ENCODE measurements around the gene LAMA3. TPM values are rescaled to one million over a fixed set of nuclear protein-coding genes. Genes with fewer than 3 reads are reported as not detected.

LAMA3 gene
- total RNA-seq, 4 donors from 2014 or later, result 46.5 to 75.4 (median 57.4) TPM

GRCh38 chr18:23812546-23813440 is 123.5 kb downstream of the LAMA3 start:
- no peaks in the 10 kb centered on the region for H3K27me3 ChIP-seq
- no peaks in the 10 kb centered on the region for H3K4me1 ChIP-seq
- H3K4me3 ChIP-seq, result no peak overlapping the region
- DNase-seq, result no peak
- no peak for TF ChIP-seq POLR2A (IDR thresholded peaks at IDR 0.05)
- peak; percentile 44 to 60 (median 48) for TF ChIP-seq CTCF (IDR thresholded peaks at IDR 0.05)
- no peak overlapping the region for H3K27ac ChIP-seq
- no peaks in the 10 kb centered on the region for H3K36me3 ChIP-seq
- intact Hi-C loops (cut with DNase I; ENCODE audit: low total_unique reads), result loop anchor here (10.0 kb wide), 1 partner anchor 188 kb away; no protein-coding TSS in a partner anchor
- no peaks in the 10 kb centered on the region for H3K9me3 ChIP-seq

GRCh38 chr18:23814991-23815614 is 125.8 kb downstream of the LAMA3 start:
- no peaks in the 10 kb centered on the region for H3K9me3 ChIP-seq
- TF ChIP-seq POLR2A (IDR thresholded peaks at IDR 0.05), result no peak
- no peak for TF ChIP-seq CTCF (IDR thresholded peaks at IDR 0.05)
- no peak overlapping the region for H3K27ac ChIP-seq
- intact Hi-C loops (cut with DNase I; ENCODE audit: low total_unique reads), result loop anchor here (10.0 kb wide), 1 partner anchor 190 kb away; no protein-coding TSS in a partner anchor
- H3K27me3 ChIP-seq, result no peaks in the 10 kb centered on the region
- no peaks in the 10 kb centered on the region for H3K4me1 ChIP-seq
- DNase-seq, result no peak
- H3K4me3 ChIP-seq, result no peak overlapping the region
- H3K36me3 ChIP-seq, result no peaks in the 10 kb centered on the region

GRCh38 chr18:23816021-23816420 is 126.8 kb downstream of the LAMA3 start:
- H3K4me3 ChIP-seq, result no peak overlapping the region
- no peaks in the 10 kb centered on the region for H3K27me3 ChIP-seq
- H3K27ac ChIP-seq, result no peak overlapping the region
- H3K9me3 ChIP-seq, result no peaks in the 10 kb centered on the region
- intact Hi-C loops (cut with DNase I; ENCODE audit: low total_unique reads), result loop anchor here (10.0 kb wide), 1 partner anchor 191 kb away; no protein-coding TSS in a partner anchor
- H3K4me1 ChIP-seq, result no peaks in the 10 kb centered on the region
- no peak for TF ChIP-seq CTCF (IDR thresholded peaks at IDR 0.05)
- no peak for TF ChIP-seq POLR2A (IDR thresholded peaks at IDR 0.05)
- DNase-seq, result no peak
- H3K36me3 ChIP-seq, result no peaks in the 10 kb centered on the region

- H3K36me3 ChIP-seq, result no peaks in the 10 kb centered on the region
- DNase-seq, result no peak
- H3K4me1 ChIP-seq, result no peaks in the 10 kb centered on the region
- H3K27me3 ChIP-seq, result no peaks in the 10 kb centered on the region
- H3K4me3 ChIP-seq, result no peak overlapping the region
- intact Hi-C loops (cut with DNase I; ENCODE audit: low total_unique reads), result loop anchor here (10.0 kb wide), 1 partner anchor 192 kb away; no protein-coding TSS in a partner anchor
- TF ChIP-seq POLR2A (IDR thresholded peaks at IDR 0.05), result no peak
- no peak for TF ChIP-seq CTCF (IDR thresholded peaks at IDR 0.05)
- no peak overlapping the region for H3K27ac ChIP-seq
- no peaks in the 10 kb centered on the region for H3K9me3 ChIP-seq
Observed at GRCh38 chr18:23816740-23817139, 127.5 kb downstream of the LAMA3 start.

GRCh38 chr18:23819001-23819400 is 129.7 kb downstream of the LAMA3 start:
- H3K27ac ChIP-seq, result no peak overlapping the region
- H3K4me1 ChIP-seq, result no peaks in the 10 kb centered on the region
- intact Hi-C loops (cut with DNase I; ENCODE audit: low total_unique reads), result loop anchor here (10.0 kb wide), 1 partner anchor 194 kb away; no protein-coding TSS in a partner anchor
- no peaks in the 10 kb centered on the region for H3K9me3 ChIP-seq
- no peak for TF ChIP-seq CTCF (IDR thresholded peaks at IDR 0.05)
- no peak for TF ChIP-seq POLR2A (IDR thresholded peaks at IDR 0.05)
- no peaks in the 10 kb centered on the region for H3K36me3 ChIP-seq
- no peaks in the 10 kb centered on the region for H3K27me3 ChIP-seq
- H3K4me3 ChIP-seq, result no peak overlapping the region
- no peak for DNase-seq
